HepG2 (cell line): ENCODE data around the gene LURAP1L. TPM values are rescaled to one million over a fixed set of nuclear protein-coding genes. Genes with fewer than 3 reads are reported as not detected.
A peak's percentile ranks its signal among the peaks of the same experiment; 100 is the strongest.

Source experiments
- FOXA3 ChIP-seq: IDR thresholded peaks from 2 replicates; pipeline ENCODE4 v1.6.1; 2016; ENCODE audit warnings: missing genetic modification reagents, missing compliant biosample characterization
- HDAC6 ChIP-seq: fragments of 200-600 bp; sonication (generic); IDR thresholded peaks from 2 replicates; pipeline ENCODE4 v1.7.0; 2017; ENCODE audit warnings: mild to moderate bottlenecking, antibody characterized with exemption, low read length, low read depth
- HMGXB3 ChIP-seq: sonication (generic); formaldehyde crosslinking; IDR thresholded peaks from 2 replicates; pipeline ENCODE4 v1.4.0; 2020; ENCODE audit warnings: missing genetic modification reagents, borderline replicate concordance
- KDM5A ChIP-seq: fragments of 200-600 bp; sonication (generic); IDR thresholded peaks from 2 replicates; pipeline ENCODE4 v1.7.0; 2018; ENCODE audit warnings: antibody characterized with exemption, mild to moderate bottlenecking, low read length, borderline replicate concordance
- KDM5B ChIP-seq: sonication (generic); formaldehyde crosslinking; IDR thresholded peaks from 2 replicates; pipeline ENCODE4 v1.4.0; 2020; ENCODE audit warnings: missing genetic modification reagents, mild to moderate bottlenecking, borderline replicate concordance
- MAZ ChIP-seq, 2 experiments: sonication (generic) in 1 of 2; formaldehyde crosslinking in 1 of 2; IDR thresholded peaks; 2 replicates each; pipeline versions ENCODE4 v1.5.0 to v1.6.1; 2012 to 2020; ENCODE audit warnings: low read depth in 2 of 2, mild to moderate bottlenecking in 2 of 2, borderline replicate concordance in 1 of 2, improper control_type of control experiment in 1 of 2, low read length in 1 of 2, missing genetic modification reagents in 1 of 2, moderate library complexity in 1 of 2
- MIER3 ChIP-seq: IDR thresholded peaks from 2 replicates; pipeline ENCODE4 v1.6.1; 2016; ENCODE audit warnings: missing compliant biosample characterization, borderline replicate concordance
- PHF5A ChIP-seq: IDR thresholded peaks from one replicate; pipeline ENCODE4 v1.6.1; 2018; ENCODE audit warnings: low read depth, missing genetic modification reagents; ENCODE audit not compliant: unreplicated experiment
- RFXANK ChIP-seq: IDR thresholded peaks from 2 replicates; pipeline ENCODE4 v1.6.1; 2016
- RNF219 ChIP-seq: sonication (generic); formaldehyde crosslinking; IDR thresholded peaks from 2 replicates; pipeline ENCODE4 v1.5.0; 2020; ENCODE audit warnings: mild to moderate bottlenecking, missing genetic modification reagents
- SALL1 ChIP-seq: sonication (generic); formaldehyde crosslinking; IDR thresholded peaks from 2 replicates; pipeline ENCODE4 v1.8.0; 2022; ENCODE audit warnings: mild to moderate bottlenecking, missing genetic modification reagents
- SP5 ChIP-seq: IDR thresholded peaks from 2 replicates; pipeline ENCODE4 v1.6.1; 2016; ENCODE audit warnings: low read depth, borderline replicate concordance
- SRY ChIP-seq: sonication (generic); formaldehyde crosslinking; IDR thresholded peaks from 2 replicates; pipeline ENCODE4 v1.8.0; 2022; ENCODE audit warnings: mild to moderate bottlenecking, missing genetic modification reagents
- U2AF2 ChIP-seq: fragments of 200-400 bp; formaldehyde crosslinking; IDR thresholded peaks from 2 replicates; pipeline ENCODE4 v1.6.1; 2017; ENCODE audit warnings: low read depth, mild to moderate bottlenecking, low read length
- ZEB1 ChIP-seq: IDR thresholded peaks from 2 replicates; pipeline ENCODE4 v1.6.1; 2012; ENCODE audit warnings: mild to moderate bottlenecking, low read depth, inconsistent platforms; ENCODE audit not compliant: insufficient replicate concordance
- ZNF354B ChIP-seq: sonication (generic); formaldehyde crosslinking; IDR thresholded peaks from 2 replicates; pipeline ENCODE4 v1.8.0; 2022; ENCODE audit warnings: mild to moderate bottlenecking, missing genetic modification reagents
- ZNF616 ChIP-seq: sonication (generic); formaldehyde crosslinking; IDR thresholded peaks from 2 replicates; pipeline ENCODE4 v1.5.0; 2020; ENCODE audit warnings: low read depth, mild to moderate bottlenecking, missing genetic modification reagents
- ZNF724P ChIP-seq: sonication (generic); formaldehyde crosslinking; IDR thresholded peaks from 2 replicates; pipeline ENCODE4 v1.8.0; 2022; ENCODE audit warnings: missing genetic modification reagents, borderline replicate concordance
- ZNF790 ChIP-seq: sonication (generic); formaldehyde crosslinking; IDR thresholded peaks from 2 replicates; pipeline ENCODE4 v1.8.0; 2022; ENCODE audit warnings: missing genetic modification reagents, mild to moderate bottlenecking, borderline replicate concordance
- ZNF839 ChIP-seq: sonication (generic); formaldehyde crosslinking; IDR thresholded peaks from 2 replicates; pipeline ENCODE4 v1.4.0; 2020; ENCODE audit warnings: missing genetic modification reagents, mild to moderate bottlenecking, borderline replicate concordance
- polyA plus RNA-seq, 8 experiments: library from polyadenylated mRNA; depleted of rRNA in 3 of 8; stranded (reverse) in 7 of 8; unstranded in 1 of 8; fragments of >200 nt; fragmentation: Illumina TruSeq in 4 of 8; extraction: Trizol in 4 of 8; gene quantifications; 2 replicates each; pipeline versions ENCODE4 v1.2.1 to v1.2.3, GENCODE V29; 2011 to 2016; ENCODE audit warnings: low read depth in 4 of 8, missing spikeins in 1 of 8, mixed read lengths in 1 of 8; ENCODE audit not compliant: insufficient read depth in 1 of 8
- total RNA-seq, 5 experiments: library from RNA; depleted of rRNA; stranded (reverse); fragments of >200 nt; fragmentation: Illumina TruSeq; extraction: Trizol; gene quantifications; 2 replicates each; pipeline ENCODE4 v1.2.3, GENCODE V29; 2016; ENCODE audit warnings: low read depth in 1 of 5
- TF ChIP-seq, protein P1 (sequence below): sonication (generic); formaldehyde crosslinking; IDR thresholded peaks from 2 replicates; pipeline ENCODE4 v1.5.0; 2020; ENCODE audit warnings: mild to moderate bottlenecking, missing genetic modification reagents

LURAP1L gene
- total and polyA plus RNA-seq, 2 of the 13 experiments (the other 11 are each of a cell fraction or from before 2014, with no cell fraction given), result 6.7 to 16.6 TPM

DNA sequence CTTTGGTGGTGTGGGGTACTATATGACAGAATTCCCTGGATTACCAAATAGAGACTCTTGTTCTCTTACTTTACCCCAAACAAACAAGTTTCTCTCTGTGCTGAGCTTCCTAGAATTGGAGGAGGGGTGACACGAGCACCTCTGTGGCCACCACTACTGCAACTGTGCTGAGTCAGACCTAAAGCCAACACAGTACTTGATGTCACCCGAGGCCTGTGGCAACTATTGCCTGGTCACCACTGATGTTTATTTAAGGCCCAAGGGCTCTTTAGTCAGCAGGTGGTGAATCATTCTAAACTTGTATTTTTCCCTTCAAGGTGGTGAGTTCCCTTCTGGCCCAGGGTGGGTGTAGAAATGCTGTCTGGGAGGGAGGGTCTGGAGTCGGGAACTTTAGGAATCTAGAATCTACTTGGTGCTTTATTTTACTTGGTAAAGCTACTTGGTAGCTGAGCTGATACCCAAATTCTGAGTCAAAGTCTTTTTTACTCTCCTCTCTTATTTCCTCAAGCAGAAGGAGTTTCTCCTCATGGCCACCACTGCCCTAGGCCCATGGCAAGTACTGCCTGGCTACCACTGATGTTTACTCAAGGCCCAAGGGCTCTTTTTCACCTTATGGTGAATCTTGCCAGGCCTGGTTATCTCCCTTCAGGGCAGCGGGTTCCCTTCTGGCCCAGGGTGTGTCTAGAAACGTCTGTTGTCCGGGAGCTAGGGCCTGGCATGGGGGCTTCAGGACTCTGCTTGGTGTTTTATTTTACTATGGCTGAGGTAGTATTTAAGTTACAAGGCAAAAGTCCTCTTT lies 9.8 kb downstream of the LURAP1L start (continued):
- no peak for TF ChIP-seq ZNF616
- TF ChIP-seq KDM5B (CRISPR knock-in tag), result no peak
- TF ChIP-seq SRY (CRISPR knock-in tag), result no peak
- no peak for TF ChIP-seq SP5 (CRISPR knock-in tag)
- 0 out of 2 replicates have a peak, but pooled peaks have one; percentile 32 for TF ChIP-seq RFXANK
- no peak for TF ChIP-seq U2AF2
- TF ChIP-seq ZNF790 (CRISPR knock-in tag), result no peak
- TF ChIP-seq ZNF354B (CRISPR knock-in tag), result no peak
- TF ChIP-seq MIER3, result peak; percentile 72; the same call in 1 of the 2 replicates
- peak; percentile 49 for TF ChIP-seq PHF5A (CRISPR knock-in tag)
- 0 out of 2 replicates have a peak, but pooled peaks have one; percentile 42 for TF ChIP-seq RNF219 (CRISPR knock-in tag)
- no peak for TF ChIP-seq ZNF839 (CRISPR knock-in tag)
- TF ChIP-seq ZNF724P (CRISPR knock-in tag), result no peak
- TF ChIP-seq, protein P1, sequence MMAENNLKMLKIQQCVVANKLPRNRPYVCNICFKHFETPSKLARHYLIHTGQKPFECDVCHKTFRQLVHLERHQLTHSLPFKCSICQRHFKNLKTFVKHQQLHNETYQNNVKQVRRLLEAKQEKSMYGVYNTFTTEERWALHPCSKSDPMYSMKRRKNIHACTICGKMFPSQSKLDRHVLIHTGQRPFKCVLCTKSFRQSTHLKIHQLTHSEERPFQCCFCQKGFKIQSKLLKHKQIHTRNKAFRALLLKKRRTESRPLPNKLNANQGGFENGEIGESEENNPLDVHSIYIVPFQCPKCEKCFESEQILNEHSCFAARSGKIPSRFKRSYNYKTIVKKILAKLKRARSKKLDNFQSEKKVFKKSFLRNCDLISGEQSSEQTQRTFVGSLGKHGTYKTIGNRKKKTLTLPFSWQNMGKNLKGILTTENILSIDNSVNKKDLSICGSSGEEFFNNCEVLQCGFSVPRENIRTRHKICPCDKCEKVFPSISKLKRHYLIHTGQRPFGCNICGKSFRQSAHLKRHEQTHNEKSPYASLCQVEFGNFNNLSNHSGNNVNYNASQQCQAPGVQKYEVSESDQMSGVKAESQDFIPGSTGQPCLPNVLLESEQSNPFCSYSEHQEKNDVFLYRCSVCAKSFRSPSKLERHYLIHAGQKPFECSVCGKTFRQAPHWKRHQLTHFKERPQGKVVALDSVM (CRISPR knock-in tag), result no peak
- TF ChIP-seq FOXA3 (CRISPR knock-in tag), result peak; percentile 95
- no peak for TF ChIP-seq HDAC6
- TF ChIP-seq MAZ (IDR thresholded peaks at IDR 0.05; ENCODE audit: borderline replicate concordance, low read depth, low read length), result no peak
- TF ChIP-seq MAZ (CRISPR knock-in tag; IDR thresholded peaks at IDR 0.05; ENCODE audit: low read depth), result no peak
- TF ChIP-seq HMGXB3 (CRISPR knock-in tag), result peak; percentile 40; the same call in 1 of the 2 replicates
- peak; percentile 87 for TF ChIP-seq SALL1 (CRISPR knock-in tag)
- TF ChIP-seq ZEB1, result no peak
- no peak; the same call in 1 of the 2 replicates for TF ChIP-seq KDM5A
